ENCODE measurements around the gene TUBB.

GRCh38 chr6:30700340-30700739 lies 19.8 kb upstream of the TUBB start:
- TF ChIP-seq GABPA (IDR thresholded peaks at IDR 0.05; ENCODE audit: borderline replicate concordance, insufficient read depth, low read length) (no peak), RAD21 (IDR thresholded peaks at IDR 0.05 in 1 of 2, conservative IDR thresholded peaks at IDR 0.05 in 1 of 2; ENCODE audit: low read depth in 2 of 2, low read length in 2 of 2) (no peak), POLR2A (IDR thresholded peaks at IDR 0.05; ENCODE audit: control extremely low read depth in 1 of 2, low read depth in 2 of 2, low read length in 2 of 2) (no peak), MAX (IDR thresholded peaks at IDR 0.05) (no peak)
